Trophoblast cell (in vitro differentiated cells and primary cell): Measurements from ENCODE around the gene YIPF1.

Experiments used
- DNase-seq, 2 donors: peaks; one replicate each; pipeline ENCODE4 v3.0.0-alpha.2; 2016
- H2AFZ ChIP-seq: 2 replicates; pipeline ENCODE4 v1.6.1; 2013; ENCODE audit warnings: low read length, moderate library complexity, mild to moderate bottlenecking; ENCODE audit not compliant: insufficient read depth, poor library complexity
- H2AK5ac ChIP-seq: 2 replicates; pipeline ENCODE4 v1.6.1; 2013; ENCODE audit warnings: mild to moderate bottlenecking, low read length
- H2BK120ac ChIP-seq: 2 replicates; pipeline ENCODE4 v1.6.1; 2013; ENCODE audit warnings: low read length, mild to moderate bottlenecking, moderate library complexity; ENCODE audit not compliant: insufficient read depth, poor library complexity
- H2BK12ac ChIP-seq: 2 replicates; pipeline ENCODE4 v1.6.1; 2013; ENCODE audit warnings: mild to moderate bottlenecking, low read length, moderate library complexity
- H2BK5ac ChIP-seq: 2 replicates; pipeline ENCODE4 v1.6.1; 2013; ENCODE audit warnings: low read length, low read depth, moderate library complexity, mild to moderate bottlenecking; ENCODE audit not compliant: poor library complexity
- H3K14ac ChIP-seq: 2 replicates; pipeline ENCODE4 v1.6.1; 2013; ENCODE audit warnings: mild to moderate bottlenecking, low read length
- H3K18ac ChIP-seq: 2 replicates; pipeline ENCODE4 v1.6.1; 2013; ENCODE audit warnings: mild to moderate bottlenecking, low read length
- H3K23ac ChIP-seq: 2 replicates; pipeline ENCODE4 v1.6.1; 2013; ENCODE audit warnings: low read length
- H3K27ac ChIP-seq: 2 replicates; pipeline ENCODE4 v1.5.1; 2013; ENCODE audit warnings: low read depth, mild to moderate bottlenecking, inconsistent platforms, low read length, moderate library complexity
- H3K27me3 ChIP-seq: 2 replicates; pipeline ENCODE4 v1.6.1; 2013; ENCODE audit warnings: inconsistent platforms, mild to moderate bottlenecking, low read length, moderate library complexity; ENCODE audit not compliant: insufficient read depth
- H3K36me3 ChIP-seq, 2 experiments: 1 replicate in 1 of 2; 2 replicates in 1 of 2; pipeline ENCODE4 v1.6.1; 2013; ENCODE audit warnings: low read length in 2 of 2, mild to moderate bottlenecking in 2 of 2, moderate library complexity in 1 of 2; ENCODE audit not compliant: insufficient read depth in 2 of 2, control insufficient read depth in 1 of 2
- H3K4ac ChIP-seq: 2 replicates; pipeline ENCODE4 v1.6.1; 2013; ENCODE audit warnings: low read depth, mild to moderate bottlenecking, low read length, moderate library complexity
- H3K4me1 ChIP-seq, 2 experiments: 1 replicate in 1 of 2; 2 replicates in 1 of 2; pipeline ENCODE4 v1.6.1; 2013; ENCODE audit warnings: low read length in 2 of 2, mild to moderate bottlenecking in 2 of 2, moderate library complexity in 1 of 2; ENCODE audit not compliant: insufficient read depth in 2 of 2, control insufficient read depth in 1 of 2
- H3K4me2 ChIP-seq: 2 replicates; pipeline ENCODE4 v1.6.1; 2013; ENCODE audit warnings: inconsistent platforms, mild to moderate bottlenecking, low read length, moderate library complexity
- H3K4me3 ChIP-seq: 2 replicates; pipeline ENCODE4 v1.5.1; 2013; ENCODE audit warnings: mild to moderate bottlenecking, low read depth, low read length, inconsistent platforms
- H3K79me1 ChIP-seq: one replicate; pipeline ENCODE4 v1.6.1; 2013; ENCODE audit warnings: low read length
- H3K79me2 ChIP-seq: 2 replicates; pipeline ENCODE4 v1.6.1; 2013; ENCODE audit warnings: low read length, mild to moderate bottlenecking; ENCODE audit not compliant: control insufficient read depth, insufficient read depth, poor library complexity
- H3K9ac ChIP-seq: 2 replicates; pipeline ENCODE4 v1.6.1; 2013; ENCODE audit warnings: mild to moderate bottlenecking, low read length
- H3K9me3 ChIP-seq: 2 replicates; pipeline ENCODE4 v1.6.1; 2013; ENCODE audit warnings: low read depth, mild to moderate bottlenecking, control low read depth, inconsistent platforms, low read length; ENCODE audit not compliant: insufficient read depth
- H4K12ac ChIP-seq: 2 replicates; pipeline ENCODE4 v1.6.1; 2013; ENCODE audit warnings: low read depth, mild to moderate bottlenecking, low read length, moderate library complexity
- H4K8ac ChIP-seq: 2 replicates; pipeline ENCODE4 v1.6.1; 2013; ENCODE audit warnings: low read depth, mild to moderate bottlenecking, low read length, moderate library complexity
- H4K91ac ChIP-seq: one replicate; pipeline ENCODE4 v1.6.1; 2013; ENCODE audit warnings: low read depth, mild to moderate bottlenecking, low read length, moderate library complexity
- WGBS: extraction: QIAGEN DNeasy Blood & Tissue Kit; methylation state at CpG from one replicate; pipeline ENCODE4 v1.1.7; 2013; ENCODE audit warnings: missing lambda C conversion rate; ENCODE audit not compliant: insufficient read length, insufficient coverage; ENCODE audit errors: extremely low coverage; 5-methylcytosine and 5-hydroxymethylcytosine counted together

The YIPF1 gene

GRCh38 chr1:53871221-53871620 lies 18.4 kb downstream of the YIPF1 start:
- no peaks in the 10 kb centered on the region for H3K79me1 ChIP-seq
- H4K91ac ChIP-seq, result no peak overlapping the region
- H3K27me3 ChIP-seq, result no peaks in the 10 kb centered on the region
- no peak overlapping the region for H3K4ac ChIP-seq
- H3K9ac ChIP-seq, result no peak overlapping the region
- H2AFZ ChIP-seq, result no peak overlapping the region
- no peak overlapping the region for H3K4me2 ChIP-seq
- H4K8ac ChIP-seq, result no peak overlapping the region
- H3K79me2 ChIP-seq, result no peaks in the 10 kb centered on the region
- H2BK120ac ChIP-seq, result no peak overlapping the region
- H3K36me3 ChIP-seq, result peaks cover 8 to 10% of the 10 kb centered on the region in 2 experiments
- no peak for DNase-seq
- H3K27ac ChIP-seq, result no peak overlapping the region
- H3K23ac ChIP-seq, result no peak overlapping the region
- H4K12ac ChIP-seq, result no peak overlapping the region
- no peak overlapping the region for H3K18ac ChIP-seq
- no peak overlapping the region for H2AK5ac ChIP-seq
- no CpG with 5 or more reads among the region's 4 CpGs for WGBS
- H2BK5ac ChIP-seq, result no peak overlapping the region
- H3K4me3 ChIP-seq, result no peak overlapping the region
- H2BK12ac ChIP-seq, result no peak overlapping the region
- no peaks in the 10 kb centered on the region for H3K9me3 ChIP-seq
- no peak overlapping the region for H3K14ac ChIP-seq
- no peaks in the 10 kb centered on the region for H3K4me1 ChIP-seq

GRCh38 chr1:53869454-53870117 lies 20.0 kb downstream of the YIPF1 start:
- no peak for DNase-seq
- Histone ChIP-seq H2BK120ac (no peak overlapping the region), H3K4ac (no peak overlapping the region), H3K23ac (no peak overlapping the region), H3K18ac (no peak overlapping the region), H4K91ac (no peak overlapping the region), H3K27me3 (no peaks in the 10 kb centered on the region), H2AFZ (no peak overlapping the region), H3K9me3 (no peaks in the 10 kb centered on the region), H3K79me1 (no peaks in the 10 kb centered on the region), H3K79me2 (no peaks in the 10 kb centered on the region), H2AK5ac (no peak overlapping the region), H3K27ac (no peak overlapping the region), H3K36me3 (peaks cover 11 to 12% of the 10 kb centered on the region in 2 experiments), H4K8ac (no peak overlapping the region), H3K4me2 (no peak overlapping the region), H2BK5ac (no peak overlapping the region), H3K9ac (no peak overlapping the region), H2BK12ac (no peak overlapping the region), H3K4me3 (no peak overlapping the region), H4K12ac (no peak overlapping the region), H3K14ac (no peak overlapping the region), H3K4me1 (no peaks in the 10 kb centered on the region)
- WGBS, result no CpG with 5 or more reads among the region's 11 CpGs

GRCh38 chr1:53868565-53868964 lies 21.0 kb downstream of the YIPF1 start:
- Histone ChIP-seq H4K8ac (no peak overlapping the region), H3K4me2 (no peak overlapping the region), H3K23ac (no peak overlapping the region), H2AFZ (no peak overlapping the region), H2AK5ac (no peak overlapping the region), H4K12ac (no peak overlapping the region), H3K18ac (no peak overlapping the region), H3K27ac (no peak overlapping the region), H2BK12ac (no peak overlapping the region), H2BK120ac (no peak overlapping the region), H3K27me3 (no peaks in the 10 kb centered on the region), H3K9me3 (no peaks in the 10 kb centered on the region), H3K9ac (no peak overlapping the region), H3K36me3 (peaks cover 11 to 12% of the 10 kb centered on the region in 2 experiments), H3K79me2 (no peaks in the 10 kb centered on the region), H3K4ac (no peak overlapping the region), H2BK5ac (no peak overlapping the region), H3K4me3 (no peak overlapping the region), H3K79me1 (no peaks in the 10 kb centered on the region), H4K91ac (no peak overlapping the region), H3K4me1 (no peaks in the 10 kb centered on the region), H3K14ac (no peak overlapping the region)
- no peak for DNase-seq
- WGBS, result no CpG with 5 or more reads among the region's 1 CpG

- no CpG with 5 or more reads among the region's 7 CpGs for WGBS
- H2BK5ac ChIP-seq, result no peak overlapping the region
These were observed 27.1 kb downstream of the YIPF1 start for GRCh38 chr1:53862507-53862906.

More at GRCh38 chr1:53862507-53862906, 27.1 kb downstream of the YIPF1 start:
- no peak overlapping the region for H2AFZ ChIP-seq
- no peak overlapping the region for H3K14ac ChIP-seq
- H4K12ac ChIP-seq, result no peak overlapping the region
- H3K4me3 ChIP-seq, result no peak overlapping the region
- H3K36me3 ChIP-seq, result peaks cover 4 to 16% of the 10 kb centered on the region in 2 experiments
- H3K79me1 ChIP-seq, result no peaks in the 10 kb centered on the region
- H3K18ac ChIP-seq, result no peak overlapping the region
- no peaks in the 10 kb centered on the region for H3K4me1 ChIP-seq
- no peak for DNase-seq
- no peak overlapping the region for H3K27ac ChIP-seq
- H3K4me2 ChIP-seq, result no peak overlapping the region
- no peak overlapping the region for H4K91ac ChIP-seq
- no peak overlapping the region for H2AK5ac ChIP-seq
- no peak overlapping the region for H3K4ac ChIP-seq
- no peaks in the 10 kb centered on the region for H3K9me3 ChIP-seq
- no peak overlapping the region for H4K8ac ChIP-seq
- no peak overlapping the region for H3K23ac ChIP-seq
- H3K79me2 ChIP-seq, result no peaks in the 10 kb centered on the region
- no peaks in the 10 kb centered on the region for H3K27me3 ChIP-seq
- no peak overlapping the region for H3K9ac ChIP-seq
- H2BK12ac ChIP-seq, result no peak overlapping the region
- no peak overlapping the region for H2BK120ac ChIP-seq
